Panc1 (cell line): Measurements from ENCODE around the gene HSPA2. TPM values are rescaled to one million over a fixed set of nuclear protein-coding genes. Genes with fewer than 3 reads are reported as not detected.

ENCODE experiments used
- ATAC-seq: fragments of 200-7000 bp; cut with Tn5 transposase; 2 replicates; pipeline ENCODE4 v1.9.1; 2020; ENCODE audit warnings: mild to moderate bottlenecking, moderate library complexity
- BruUV-seq: library from RNA; stranded (reverse); fragments of 400-500 nt; replicated peaks from 2 replicates; lab custom pipeline; 2021; lab: Mats Ljungman, UMichigan
- CTCF ChIA-PET: fragments of 300-600 bp; sonication (Branson Sonifier 250); formaldehyde crosslinking; loops from one replicate; lab custom pipeline; 2022; ENCODE audit warnings: antibody characterized with exemption; lab: Charles Lee
- POLR2A ChIA-PET: fragments of 300-600 bp; sonication (Branson Sonifier 250); formaldehyde crosslinking; loops from one replicate; lab custom pipeline; 2022; ENCODE audit warnings: antibody characterized with exemption; lab: Charles Lee
- DNase-seq: peaks from one replicate; pipeline ENCODE4 v3.0.0-alpha.2; 2010; ENCODE audit warnings: low read depth, low spot score
- H3K27ac ChIP-seq: 2 replicates; pipeline ENCODE4 v1.5.1; 2011; ENCODE audit warnings: mild to moderate bottlenecking, low read length, inconsistent platforms
- H3K27me3 ChIP-seq: fragments of 200-500 bp; sonication (Bioruptor generic); 2 replicates; pipeline ENCODE4 v1.6.0; 2014; ENCODE audit warnings: low read length, inconsistent platforms; ENCODE audit not compliant: control insufficient read depth, insufficient read depth
- H3K36me3 ChIP-seq: fragments of 200-500 bp; sonication (Bioruptor generic); 2 replicates; pipeline ENCODE4 v1.5.1; 2014; ENCODE audit warnings: inconsistent platforms, mild to moderate bottlenecking, low read length, moderate library complexity; ENCODE audit not compliant: control insufficient read depth, insufficient read depth
- H3K4me1 ChIP-seq: 2 replicates; pipeline ENCODE4 v1.5.1; 2011; ENCODE audit warnings: inconsistent platforms, mild to moderate bottlenecking, low read length, moderate library complexity; ENCODE audit not compliant: control insufficient read depth, insufficient read depth
- H3K4me3 ChIP-seq, 2 experiments: 2 replicates each; pipeline ENCODE4 v1.5.1; 2011 to 2012; ENCODE audit warnings: low read depth in 2 of 2, low read length in 2 of 2, mild to moderate bottlenecking in 2 of 2, inconsistent platforms in 1 of 2, moderate library complexity in 1 of 2
- H3K9me3 ChIP-seq: fragments of 200-500 bp; sonication (Bioruptor generic); 2 replicates; pipeline ENCODE4 v1.5.1; 2014; ENCODE audit warnings: low read depth, mild to moderate bottlenecking, inconsistent platforms, low read length, moderate library complexity; ENCODE audit not compliant: control insufficient read depth, insufficient read depth
- CTCF ChIP-seq: fragments of 450-650 bp; IDR thresholded peaks from 2 replicates; pipeline ENCODE4 v1.5.1; 2017; ENCODE audit warnings: mild to moderate bottlenecking
- POLR2AphosphoS5 ChIP-seq: IDR thresholded peaks from 2 replicates; pipeline ENCODE4 v1.6.1; 2012; ENCODE audit warnings: mild to moderate bottlenecking, low read depth, low read length, moderate library complexity
- REST ChIP-seq, 2 experiments: IDR thresholded peaks; 2 replicates each; pipeline ENCODE4 v1.6.1; 2011 to 2012; ENCODE audit warnings: low read depth in 2 of 2, control low read depth in 1 of 2, low read length in 1 of 2, mild to moderate bottlenecking in 1 of 2, moderate library complexity in 1 of 2; ENCODE audit not compliant: insufficient read depth in 1 of 2
- SIN3A ChIP-seq: IDR thresholded peaks from 2 replicates; pipeline ENCODE4 v1.6.1; 2012; ENCODE audit warnings: low read depth, mild to moderate bottlenecking, low read length, moderate library complexity, borderline replicate concordance; ENCODE audit not compliant: insufficient read depth
- TCF7L2 ChIP-seq: IDR thresholded peaks from 2 replicates; pipeline ENCODE4 v1.6.1; 2011; ENCODE audit warnings: mild to moderate bottlenecking, low read depth, low read length, inconsistent platforms
- in situ Hi-C: cut with HindIII; loops from 2 replicates; pipeline ENCODE4 v1.10.0; 2016; ENCODE audit warnings: low sequenced_read_pairs, low pct_unique_long_range_greater_than_20kb
- intact Hi-C: fragments of 100-400 bp; cut with micrococcal nuclease; formaldehyde crosslinking; loops from one replicate; pipeline ENCODE4 v1.10.0; 2022; ENCODE audit not compliant: unreplicated experiment
- total RNA-seq: library from RNA; stranded (reverse); gene quantifications from one replicate; pipeline ENCODE4 v1.2.1, GENCODE V29; 2021; ENCODE audit not compliant: unreplicated experiment

Gene HSPA2
- total RNA-seq, 1 experiment from 2014 or later, result 7.7 TPM

- intact Hi-C loops (no loop called here), in situ Hi-C loops (no loop called here)
- Histone ChIP-seq H3K4me1 (peaks cover 9% of the 10 kb centered on the region; the same call in 1 of the 2 replicates), H3K4me3 (no peak overlapping the region), H3K27ac (no peak overlapping the region), H3K36me3 (peaks cover 2% of the 10 kb centered on the region; the same call in 1 of the 2 replicates), H3K9me3 (no peaks in the 10 kb centered on the region), H3K27me3 (no peaks in the 10 kb centered on the region)
- DNase-seq (no peak), ATAC-seq (no peak)
- ChIA-PET CTCF (no interaction called here), POLR2A (interaction anchor here (0.7 kb wide), 1 partner anchor 47 kb away, joined by 4 read pairs; no protein-coding TSS in a partner anchor)
- TF ChIP-seq SIN3A, result no peak
- TF ChIP-seq REST (IDR thresholded peaks at IDR 0.05; ENCODE audit: insufficient read depth in 1 of 2, low read depth in 2 of 2, low read length in 1 of 2), result no peak
- no peak for TF ChIP-seq POLR2AphosphoS5
- TF ChIP-seq TCF7L2, result no peak
- TF ChIP-seq CTCF, result no peak
- no TSS peak for BruUV-seq
Measured at GRCh38 chr14:64496764-64497163, 43.8 kb upstream of the HSPA2 start.

GRCh38 chr14:64500088-64500487 lies 40.5 kb upstream of the HSPA2 start:
- H3K4me1 ChIP-seq, result peaks cover 17% of the 10 kb centered on the region
- intact Hi-C loops (no loop called here), in situ Hi-C loops (no loop called here)
- no peak for ATAC-seq
- no peak for TF ChIP-seq SIN3A
- no peak overlapping the region; the same call in 1 of the 2 replicates for H3K27ac ChIP-seq
- BruUV-seq, result no TSS peak
- no peak overlapping the region for H3K4me3 ChIP-seq
- ChIA-PET POLR2A (no interaction called here), CTCF (no interaction called here)
- H3K36me3 ChIP-seq, result peaks cover 11% of the 10 kb centered on the region; the same call in 1 of the 2 replicates
- H3K9me3 ChIP-seq, result no peaks in the 10 kb centered on the region
- H3K27me3 ChIP-seq, result no peaks in the 10 kb centered on the region
- no peak for DNase-seq

- intact Hi-C loops (no loop called here), in situ Hi-C loops (no loop called here)
- Histone ChIP-seq H3K9me3 (no peaks in the 10 kb centered on the region), H3K27me3 (no peaks in the 10 kb centered on the region), H3K36me3 (peaks cover 11% of the 10 kb centered on the region; the same call in 1 of the 2 replicates), H3K4me1 (peaks cover 17% of the 10 kb centered on the region), H3K27ac (peak overlapping the region; percentile 94), H3K4me3 (peak overlapping the region; percentile 83 to 94)
- BruUV-seq, result TSS peak; percentile 60
- ATAC-seq (no peak), DNase-seq (no peak)
- TF ChIP-seq SIN3A, result no peak
- no peak for TF ChIP-seq POLR2AphosphoS5
- TF ChIP-seq TCF7L2, result no peak
- no peak for TF ChIP-seq CTCF
- no peak for TF ChIP-seq REST (IDR thresholded peaks at IDR 0.05; ENCODE audit: insufficient read depth in 1 of 2, low read depth in 2 of 2, low read length in 1 of 2)
- ChIA-PET CTCF (no interaction called here), POLR2A (no interaction called here)
Measured at GRCh38 chr14:64501411-64502171, 39.0 kb upstream of the HSPA2 start.
